ENCODE data around the gene MED17. TPM values are rescaled to one million over a fixed set of nuclear protein-coding genes. Genes with fewer than 3 reads are reported as not detected.

MED17 gene
- total and polyA plus RNA-seq, 10 of the 15 experiments (the other 5 are each of a cell fraction or from before 2014, with no cell fraction given), result 7.3 to 38.7 (median 28.3) TPM

DNA sequence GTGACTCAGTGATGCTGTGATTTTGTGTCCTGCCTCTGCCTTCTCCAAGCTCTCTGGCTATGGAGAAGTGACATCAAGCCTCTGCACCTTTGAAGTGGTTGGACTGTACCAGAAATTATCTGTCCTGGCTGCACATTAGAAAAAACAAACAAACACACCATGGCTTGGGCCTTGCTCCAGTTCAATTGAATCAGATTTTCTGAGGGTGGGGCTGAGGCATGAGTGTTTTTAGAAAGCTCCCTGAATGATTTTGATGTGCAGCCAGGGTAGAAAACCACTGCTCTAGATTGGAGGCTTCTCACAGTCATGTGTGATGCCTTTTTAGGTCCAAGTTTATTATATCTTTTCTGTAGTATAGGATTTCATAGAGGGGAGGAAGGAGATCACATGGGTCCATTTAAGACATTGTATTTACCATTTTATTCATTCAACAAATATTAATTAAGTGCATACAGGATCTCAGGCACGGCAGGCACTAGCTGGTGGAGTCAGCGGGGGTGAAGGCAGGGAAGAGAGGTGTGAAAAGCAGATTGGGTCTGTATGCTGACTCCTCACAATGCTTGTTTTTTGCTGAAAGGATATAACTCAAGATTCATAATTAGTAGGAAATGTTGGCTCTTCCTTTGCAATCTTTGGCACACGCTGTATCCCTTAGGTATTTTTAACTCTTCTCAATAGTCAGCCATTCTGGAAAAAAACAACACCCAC is 73.5 kb downstream of the MED17 start:
- CTCF ChIA-PET, result interaction anchor here (1.2 kb wide), 1 partner anchor 37 kb away, joined by 3 read pairs; no protein-coding TSS in a partner anchor
- in situ Hi-C loops (cut with MboI) (no loop called here), intact Hi-C loops (cut with micrococcal nuclease; ENCODE audit: unreplicated experiment) (no loop called here)
- Histone ChIP-seq H3K4me3 (no peak overlapping the region), H3K4me2 (ENCODE audit: control insufficient read depth, insufficient read depth) (no peak overlapping the region), H3K36me3 (ENCODE audit: control insufficient read depth in 2 of 2, insufficient read depth in 2 of 2, low read length in 1 of 2) (no peaks in the 10 kb centered on the region), H2AFZ (ENCODE audit: control insufficient read depth, low read depth, low read length) (no peak overlapping the region), H3K27me3 (replicated peaks in 1 of 2; ENCODE audit: control insufficient read depth in 2 of 2, insufficient read depth in 2 of 2, low read length in 1 of 2) (no peaks in the 10 kb centered on the region), H3K9me3 (replicated peaks; ENCODE audit: control insufficient read depth, insufficient read depth, low read length) (no peaks in the 10 kb centered on the region), H3K4me1 (ENCODE audit: control insufficient read depth, insufficient read depth, low read length) (no peaks in the 10 kb centered on the region), H3K79me2 (ENCODE audit: control insufficient read depth, insufficient read depth, low read length) (no peaks in the 10 kb centered on the region), H4K20me1 (ENCODE audit: control insufficient read depth, insufficient read depth) (no peaks in the 10 kb centered on the region), H3K27ac (ENCODE audit: control insufficient read depth, insufficient read depth) (no peak overlapping the region), H3K9ac (ENCODE audit: control insufficient read depth, insufficient read depth, low read length) (no peak overlapping the region)
- no peak for TF ChIP-seq RAD51 (IDR thresholded peaks at IDR 0.05)
- TF ChIP-seq, protein P1, sequence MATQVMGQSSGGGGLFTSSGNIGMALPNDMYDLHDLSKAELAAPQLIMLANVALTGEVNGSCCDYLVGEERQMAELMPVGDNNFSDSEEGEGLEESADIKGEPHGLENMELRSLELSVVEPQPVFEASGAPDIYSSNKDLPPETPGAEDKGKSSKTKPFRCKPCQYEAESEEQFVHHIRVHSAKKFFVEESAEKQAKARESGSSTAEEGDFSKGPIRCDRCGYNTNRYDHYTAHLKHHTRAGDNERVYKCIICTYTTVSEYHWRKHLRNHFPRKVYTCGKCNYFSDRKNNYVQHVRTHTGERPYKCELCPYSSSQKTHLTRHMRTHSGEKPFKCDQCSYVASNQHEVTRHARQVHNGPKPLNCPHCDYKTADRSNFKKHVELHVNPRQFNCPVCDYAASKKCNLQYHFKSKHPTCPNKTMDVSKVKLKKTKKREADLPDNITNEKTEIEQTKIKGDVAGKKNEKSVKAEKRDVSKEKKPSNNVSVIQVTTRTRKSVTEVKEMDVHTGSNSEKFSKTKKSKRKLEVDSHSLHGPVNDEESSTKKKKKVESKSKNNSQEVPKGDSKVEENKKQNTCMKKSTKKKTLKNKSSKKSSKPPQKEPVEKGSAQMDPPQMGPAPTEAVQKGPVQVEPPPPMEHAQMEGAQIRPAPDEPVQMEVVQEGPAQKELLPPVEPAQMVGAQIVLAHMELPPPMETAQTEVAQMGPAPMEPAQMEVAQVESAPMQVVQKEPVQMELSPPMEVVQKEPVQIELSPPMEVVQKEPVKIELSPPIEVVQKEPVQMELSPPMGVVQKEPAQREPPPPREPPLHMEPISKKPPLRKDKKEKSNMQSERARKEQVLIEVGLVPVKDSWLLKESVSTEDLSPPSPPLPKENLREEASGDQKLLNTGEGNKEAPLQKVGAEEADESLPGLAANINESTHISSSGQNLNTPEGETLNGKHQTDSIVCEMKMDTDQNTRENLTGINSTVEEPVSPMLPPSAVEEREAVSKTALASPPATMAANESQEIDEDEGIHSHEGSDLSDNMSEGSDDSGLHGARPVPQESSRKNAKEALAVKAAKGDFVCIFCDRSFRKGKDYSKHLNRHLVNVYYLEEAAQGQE (IDR thresholded peaks at IDR 0.05; ENCODE audit: low read depth, low read length), result no peak
- POLR2A ChIA-PET, result no interaction called here
- DNase-seq (ENCODE audit: low read depth, low spot score), result no peak
- FAIRE-seq, result no peak
- SMC1A ChIA-PET (ENCODE audit: uncharacterized antibody, unreplicated experiment), result no interaction called here
- 22% methylated on average over 3 of the region's 3 CpGs for WGBS (ENCODE audit: insufficient coverage, insufficient replicate concordance, low lambda C conversion rate, missing lambda C conversion rate)
- no TSS peak for BruUV-seq (replicated peaks)
- ATAC-seq, result no peak
- RAD21 ChIA-PET (ENCODE audit: unreplicated experiment), result no interaction called here

All from GM12878 (cell line).